Astrocyte (in vitro differentiated cells and primary cell): ENCODE results near the gene IL1RAP. TPM values are rescaled to one million over a fixed set of nuclear protein-coding genes. Genes with fewer than 3 reads are reported as not detected.

Experiments
- DNase-seq: peaks from one replicate; pipeline ENCODE4 v3.0.0-alpha.2; 2010; ENCODE audit warnings: low read depth
- FAIRE-seq: peaks from 2 replicates; lab custom pipeline; 2011; peaks lifted over from hg19 to GRCh38; lab: Jason Lieb, UNC
- H2AFZ ChIP-seq: 2 replicates; pipeline ENCODE4 v1.6.0; 2012; ENCODE audit warnings: low read depth, low read length, inconsistent platforms
- H3K27ac ChIP-seq: 2 replicates; pipeline ENCODE4 v1.5.1; 2011; ENCODE audit warnings: low read depth, low read length, inconsistent platforms
- H3K27me3 ChIP-seq: 2 replicates; pipeline ENCODE4 v1.6.0; 2011; ENCODE audit warnings: low read length, inconsistent platforms; ENCODE audit not compliant: insufficient read depth
- H3K36me3 ChIP-seq: 2 replicates; pipeline ENCODE4 v1.5.1; 2011; ENCODE audit warnings: low read length, inconsistent platforms; ENCODE audit not compliant: insufficient read depth
- H3K4me1 ChIP-seq: 2 replicates; pipeline ENCODE4 v1.5.1; 2011; ENCODE audit warnings: low read length, inconsistent platforms; ENCODE audit not compliant: insufficient read depth
- H3K4me2 ChIP-seq: 2 replicates; pipeline ENCODE4 v1.6.0; 2012; ENCODE audit warnings: low read length, inconsistent platforms
- H3K4me3 ChIP-seq: 2 replicates; pipeline ENCODE4 v1.5.1; 2011; ENCODE audit warnings: low read depth, mild to moderate bottlenecking, low read length, inconsistent platforms; ENCODE audit not compliant: insufficient read depth
- H3K79me2 ChIP-seq: 2 replicates; pipeline ENCODE4 v1.6.0; 2012; ENCODE audit warnings: mild to moderate bottlenecking, low read length, inconsistent platforms; ENCODE audit not compliant: insufficient read depth
- H3K9ac ChIP-seq: 2 replicates; pipeline ENCODE4 v1.6.0; 2012; ENCODE audit warnings: mild to moderate bottlenecking, low read length, inconsistent platforms
- H3K9me3 ChIP-seq: 2 replicates; pipeline ENCODE4 v1.5.1; 2012; ENCODE audit warnings: low read depth, mild to moderate bottlenecking, low read length, inconsistent platforms; ENCODE audit not compliant: insufficient read depth
- H4K20me1 ChIP-seq: 2 replicates; pipeline ENCODE4 v1.6.0; 2012; ENCODE audit warnings: low read length, inconsistent platforms; ENCODE audit not compliant: insufficient read depth
- H3K27ac Mint-ChIP-seq: one replicate; pipeline ENCODE4 v1.8.0; 2021; ENCODE audit warnings: mild to moderate bottlenecking, mixed read lengths; ENCODE audit not compliant: unreplicated experiment
- H3K27me3 Mint-ChIP-seq: one replicate; pipeline ENCODE4 v1.8.0; 2021; ENCODE audit warnings: low read depth, mixed read lengths; ENCODE audit not compliant: unreplicated experiment
- H3K36me3 Mint-ChIP-seq: one replicate; pipeline ENCODE4 v1.8.0; 2021; ENCODE audit warnings: low read depth, mixed read lengths; ENCODE audit not compliant: unreplicated experiment
- H3K4me1 Mint-ChIP-seq: one replicate; pipeline ENCODE4 v1.8.0; 2021; ENCODE audit warnings: low read depth, mixed read lengths; ENCODE audit not compliant: unreplicated experiment
- H3K4me3 Mint-ChIP-seq: one replicate; pipeline ENCODE4 v1.8.0; 2021; ENCODE audit warnings: mild to moderate bottlenecking, moderate library complexity, mixed read lengths; ENCODE audit not compliant: unreplicated experiment
- H3K9me3 Mint-ChIP-seq: one replicate; pipeline ENCODE4 v1.8.0; 2021; ENCODE audit warnings: mild to moderate bottlenecking, mixed read lengths; ENCODE audit not compliant: unreplicated experiment
- EZH2 ChIP-seq: IDR thresholded peaks from 2 replicates; pipeline ENCODE4 v1.6.1; 2012; ENCODE audit warnings: mild to moderate bottlenecking, low read length, inconsistent platforms; ENCODE audit not compliant: insufficient read depth
- total RNA-seq: library from RNA; stranded (reverse); gene quantifications from 2 replicates; pipeline ENCODE4 v1.2.1, GENCODE V29; 2021
- TF ChIP-seq, protein P1 (sequence below): IDR thresholded peaks from 2 replicates; pipeline ENCODE4 v1.5.1; 2011; ENCODE audit warnings: low read depth, mild to moderate bottlenecking, inconsistent platforms, low read length, moderate library complexity; ENCODE audit not compliant: insufficient read depth

Gene IL1RAP
- total RNA-seq, 1 donor from 2014 or later: 19.4 TPM

DNA sequence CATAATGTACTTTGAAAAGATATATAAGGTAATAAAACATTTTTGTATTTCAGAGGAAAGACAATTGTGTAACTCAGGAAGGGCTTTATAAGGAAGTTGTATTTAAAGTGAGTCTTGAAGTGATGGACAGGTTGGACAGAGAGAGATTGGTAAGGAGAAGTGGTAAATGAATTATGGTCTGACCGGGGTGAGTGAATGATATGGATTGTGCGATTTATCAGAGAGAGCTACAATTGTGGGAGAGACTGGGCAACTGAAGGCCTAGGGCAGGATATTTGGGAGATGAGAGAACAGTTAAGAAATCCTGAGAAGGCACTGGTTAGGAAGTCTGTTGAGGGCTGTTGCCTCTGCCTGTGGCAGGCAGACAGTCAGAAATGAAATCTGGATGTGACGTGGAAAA is 14.8 kb downstream of the IL1RAP start:
- Mint-ChIP-seq H3K36me3 (no peaks in the 10 kb centered on the region), H3K27ac (no peak overlapping the region), H3K27me3 (no peaks in the 10 kb centered on the region), H3K4me1 (peaks cover 10% of the 10 kb centered on the region), H3K9me3 (no peaks in the 10 kb centered on the region), H3K4me3 (no peak overlapping the region)
- no peak for TF ChIP-seq EZH2
- TF ChIP-seq, protein P1, sequence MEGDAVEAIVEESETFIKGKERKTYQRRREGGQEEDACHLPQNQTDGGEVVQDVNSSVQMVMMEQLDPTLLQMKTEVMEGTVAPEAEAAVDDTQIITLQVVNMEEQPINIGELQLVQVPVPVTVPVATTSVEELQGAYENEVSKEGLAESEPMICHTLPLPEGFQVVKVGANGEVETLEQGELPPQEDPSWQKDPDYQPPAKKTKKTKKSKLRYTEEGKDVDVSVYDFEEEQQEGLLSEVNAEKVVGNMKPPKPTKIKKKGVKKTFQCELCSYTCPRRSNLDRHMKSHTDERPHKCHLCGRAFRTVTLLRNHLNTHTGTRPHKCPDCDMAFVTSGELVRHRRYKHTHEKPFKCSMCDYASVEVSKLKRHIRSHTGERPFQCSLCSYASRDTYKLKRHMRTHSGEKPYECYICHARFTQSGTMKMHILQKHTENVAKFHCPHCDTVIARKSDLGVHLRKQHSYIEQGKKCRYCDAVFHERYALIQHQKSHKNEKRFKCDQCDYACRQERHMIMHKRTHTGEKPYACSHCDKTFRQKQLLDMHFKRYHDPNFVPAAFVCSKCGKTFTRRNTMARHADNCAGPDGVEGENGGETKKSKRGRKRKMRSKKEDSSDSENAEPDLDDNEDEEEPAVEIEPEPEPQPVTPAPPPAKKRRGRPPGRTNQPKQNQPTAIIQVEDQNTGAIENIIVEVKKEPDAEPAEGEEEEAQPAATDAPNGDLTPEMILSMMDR: no peak
- Histone ChIP-seq H3K4me2 (no peak overlapping the region), H4K20me1 (no peaks in the 10 kb centered on the region), H3K36me3 (no peaks in the 10 kb centered on the region), H3K9ac (no peak overlapping the region), H3K4me3 (no peak overlapping the region), H3K9me3 (no peaks in the 10 kb centered on the region), H2AFZ (no peak overlapping the region), H3K27ac (no peak overlapping the region), H3K79me2 (peaks cover 8% of the 10 kb centered on the region), H3K4me1 (peaks cover 9% of the 10 kb centered on the region), H3K27me3 (no peaks in the 10 kb centered on the region)
- no peak for DNase-seq
- FAIRE-seq: peak; percentile 13

DNA sequence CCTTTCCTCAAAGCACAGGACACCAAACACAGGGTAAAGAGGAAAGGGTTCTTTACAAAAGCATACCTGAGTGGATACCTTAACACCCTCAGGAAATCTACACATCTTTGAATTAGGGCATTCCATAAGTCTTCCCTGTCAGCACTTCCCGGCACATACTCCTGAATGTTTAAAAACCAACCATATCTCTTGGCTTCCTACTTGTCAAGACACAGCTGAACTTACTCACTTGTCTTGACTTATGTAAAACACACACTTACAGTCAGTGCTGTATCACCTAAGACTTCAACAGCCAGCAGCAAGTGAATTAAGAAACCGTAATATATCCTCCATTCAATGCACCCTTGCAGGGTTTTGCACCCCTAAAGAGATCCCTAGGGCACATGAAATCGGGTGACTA is 17.5 kb downstream of the IL1RAP start:
- Histone ChIP-seq H3K9me3 (no peaks in the 10 kb centered on the region), H2AFZ (no peak overlapping the region), H3K27me3 (no peaks in the 10 kb centered on the region), H4K20me1 (no peaks in the 10 kb centered on the region), H3K36me3 (no peaks in the 10 kb centered on the region), H3K9ac (no peak overlapping the region), H3K27ac (no peak overlapping the region), H3K4me3 (no peak overlapping the region), H3K4me2 (no peak overlapping the region), H3K4me1 (peaks cover 18% of the 10 kb centered on the region), H3K79me2 (peaks cover 3% of the 10 kb centered on the region)
- Mint-ChIP-seq H3K4me1 (peaks cover 21% of the 10 kb centered on the region), H3K27ac (no peak overlapping the region), H3K9me3 (no peaks in the 10 kb centered on the region), H3K36me3 (no peaks in the 10 kb centered on the region), H3K27me3 (no peaks in the 10 kb centered on the region), H3K4me3 (no peak overlapping the region)
- no peak for FAIRE-seq
- TF ChIP-seq, protein P1: no peak
- TF ChIP-seq EZH2: no peak
- peak; percentile 34 for DNase-seq

DNA sequence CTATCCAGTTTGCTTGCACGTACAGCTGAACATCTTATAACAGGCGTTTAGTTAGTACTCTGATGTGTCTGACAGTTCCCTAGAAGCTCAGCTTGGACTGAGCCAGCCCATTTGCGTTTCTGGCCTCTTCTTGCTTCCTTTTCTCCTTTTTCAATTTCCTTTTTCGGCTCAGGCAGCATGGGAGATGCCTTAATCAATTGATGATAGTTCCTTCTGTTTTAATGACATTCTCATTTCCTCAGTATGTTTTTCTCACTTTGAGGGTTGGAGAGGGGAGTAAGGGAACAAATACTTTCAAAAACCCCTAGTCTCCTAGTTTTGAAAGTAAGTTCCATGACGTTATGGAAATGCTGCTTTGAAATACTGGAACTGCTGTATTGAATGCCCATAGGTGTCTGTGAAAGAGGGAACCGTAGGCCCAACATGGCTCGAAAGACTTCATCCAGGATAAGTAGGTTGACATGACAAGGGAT is 18.9 kb downstream of the IL1RAP start:
- FAIRE-seq (no peak), DNase-seq (no peak)
- Histone ChIP-seq H3K36me3 (no peaks in the 10 kb centered on the region), H3K79me2 (peaks cover 3% of the 10 kb centered on the region), H2AFZ (no peak overlapping the region), H3K9ac (peak overlapping the region; percentile 55), H3K4me3 (no peak overlapping the region), H3K27me3 (no peaks in the 10 kb centered on the region), H4K20me1 (no peaks in the 10 kb centered on the region), H3K4me1 (peaks cover 18% of the 10 kb centered on the region), H3K27ac (peak overlapping the region; percentile 81), H3K9me3 (no peaks in the 10 kb centered on the region), H3K4me2 (no peak overlapping the region)
- no peaks in the 10 kb centered on the region for H3K27me3 Mint-ChIP-seq
- H3K4me3 Mint-ChIP-seq: no peak overlapping the region
- H3K4me1 Mint-ChIP-seq: peaks cover 21% of the 10 kb centered on the region
- H3K27ac Mint-ChIP-seq: peak overlapping the region; percentile 98
- no peaks in the 10 kb centered on the region for H3K36me3 Mint-ChIP-seq
- TF ChIP-seq EZH2: no peak
- TF ChIP-seq, protein P1: no peak
- no peaks in the 10 kb centered on the region for H3K9me3 Mint-ChIP-seq
